NCI-H345 (cell line): Measurements from ENCODE around the gene MTIF3.
"Not testable (repeated sequence)": the region's sequence is repeated elsewhere in the genome, so short reads cannot be mapped to it uniquely, and the experiment has no call there.

Experiments used
- DNase-seq: peaks from one replicate; lab custom pipeline; 2025; lab: John Stamatoyannopoulos, UW

The MTIF3 gene

GRCh38 chr13:27411341-27411740 is 39.0 kb downstream of the MTIF3 start:
- DNase-seq: no peak

GRCh38 chr13:27409013-27409412 is 41.4 kb downstream of the MTIF3 start:
- DNase-seq: no peak

- DNase-seq: no peak
Measured at GRCh38 chr13:27408074-27408473, 42.3 kb downstream of the MTIF3 start.

- peak; percentile 15 for DNase-seq
Measured at GRCh38 chr13:27406178-27406939, 44.0 kb downstream of the MTIF3 start.

- no peak for DNase-seq
Measured at GRCh38 chr13:27405546-27406134, 44.7 kb downstream of the MTIF3 start.

DNA sequence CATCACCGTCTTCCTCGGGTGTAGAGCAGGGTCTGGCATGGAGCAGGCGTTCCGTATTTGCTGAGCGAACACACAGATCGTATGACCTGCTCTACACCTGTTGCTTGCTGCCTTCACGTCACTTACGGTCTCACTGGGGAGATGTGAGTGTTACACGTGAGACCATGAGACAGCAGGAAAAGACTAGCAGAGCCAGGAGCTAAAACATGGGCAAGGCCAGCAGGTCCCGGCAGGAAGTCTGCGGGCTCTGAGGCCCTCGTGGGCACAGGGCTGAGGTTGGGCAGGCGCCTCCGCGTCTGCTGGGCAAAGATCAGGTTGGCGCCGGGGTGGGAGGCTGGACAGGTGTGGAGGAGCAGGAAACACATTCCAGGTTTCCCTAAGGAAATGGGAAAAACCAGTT is 45.7 kb downstream of the MTIF3 start:
- no peak for DNase-seq

DNA sequence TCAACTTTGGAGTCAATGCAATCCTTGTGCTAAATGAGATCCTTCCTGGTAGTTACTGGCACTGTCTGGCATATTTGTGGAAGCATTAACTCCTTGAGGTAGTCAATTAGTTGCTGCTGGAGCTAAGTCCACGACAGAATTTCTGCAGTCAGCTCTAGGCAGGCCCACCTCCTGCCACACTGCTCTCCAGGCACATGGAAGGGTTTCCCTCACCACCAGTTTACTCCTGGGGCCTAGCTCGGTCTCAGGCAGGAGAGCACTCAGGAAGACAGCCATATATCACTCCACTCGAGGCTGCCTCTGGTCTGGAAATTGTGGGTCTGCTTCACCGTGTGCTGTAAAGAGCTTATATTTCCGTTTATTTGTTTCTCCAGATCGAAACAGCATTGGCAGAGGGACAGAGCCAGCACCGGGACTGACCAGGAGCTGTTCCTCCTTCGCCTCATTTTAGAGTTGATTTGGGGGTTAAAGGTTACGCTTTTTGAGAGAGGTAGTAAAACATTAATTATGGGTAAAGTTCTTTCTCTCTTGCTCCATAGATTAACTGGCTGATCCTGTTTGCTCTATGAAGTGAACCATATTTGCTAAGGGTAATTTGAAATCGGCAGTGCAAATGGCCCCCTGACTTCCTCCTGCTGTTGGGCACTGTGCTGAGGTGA is 46.5 kb downstream of the MTIF3 start:
- DNase-seq: no peak

DNA sequence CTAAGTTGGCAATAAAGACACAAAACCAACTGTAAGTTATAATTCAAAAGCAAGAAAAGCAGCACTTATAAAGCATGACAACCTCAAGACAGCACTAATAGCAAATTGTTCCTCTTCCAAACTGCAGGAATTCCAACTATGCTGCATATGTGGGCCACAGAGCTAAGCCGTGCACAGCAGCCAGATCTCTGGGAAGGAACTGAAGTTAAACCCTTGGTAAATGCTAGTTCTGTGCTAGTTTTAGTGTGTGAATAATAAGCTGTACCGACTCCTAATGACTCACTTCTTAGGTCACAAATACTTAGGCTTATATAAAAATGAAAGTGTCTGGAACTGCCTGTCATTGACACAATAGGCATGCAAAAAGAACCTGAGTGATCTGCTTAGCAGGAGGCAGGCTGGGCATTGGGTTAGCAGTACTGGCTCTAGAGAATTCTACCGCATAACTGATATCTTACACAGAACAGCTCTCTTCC is 47.1 kb downstream of the MTIF3 start:
- no peak for DNase-seq

GRCh38 chr13:27401210-27401609 is 49.2 kb downstream of the MTIF3 start:
- DNase-seq: no peak

GRCh38 chr13:27400405-27400804 is 50.0 kb downstream of the MTIF3 start:
- DNase-seq: not testable (repeated sequence)

GRCh38 chr13:27398360-27398759 is 52.0 kb downstream of the MTIF3 start:
- no peak for DNase-seq

GRCh38 chr13:27396252-27396846 is 54.0 kb downstream of the MTIF3 start:
- no peak for DNase-seq

DNA sequence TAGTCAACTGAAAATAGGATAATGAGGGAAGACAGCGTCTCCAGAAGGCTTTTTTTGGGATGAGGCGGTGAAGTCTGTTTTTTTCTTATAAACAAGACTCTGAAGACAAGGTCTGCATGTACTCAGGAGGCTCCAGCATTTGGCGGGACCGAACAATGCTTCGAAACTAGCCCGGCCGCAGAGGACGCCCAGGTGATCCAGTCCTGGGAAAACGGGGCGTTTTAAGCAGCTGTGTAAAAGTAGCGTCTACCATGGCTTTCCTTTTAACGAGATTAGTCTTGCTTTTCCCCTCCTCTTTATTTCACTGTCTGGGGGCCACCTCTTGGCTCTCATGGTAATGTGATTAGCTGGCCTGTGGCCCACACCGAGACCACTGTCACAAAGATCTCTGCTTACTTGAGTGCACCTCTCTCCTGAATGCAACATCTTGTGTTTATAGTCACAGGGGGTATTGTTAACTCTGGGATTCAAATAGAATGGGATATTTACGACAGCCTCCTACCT is 55.3 kb downstream of the MTIF3 start:
- DNase-seq: no peak

GRCh38 chr13:27393101-27393500 is 57.3 kb downstream of the MTIF3 start:
- DNase-seq: no peak

DNA sequence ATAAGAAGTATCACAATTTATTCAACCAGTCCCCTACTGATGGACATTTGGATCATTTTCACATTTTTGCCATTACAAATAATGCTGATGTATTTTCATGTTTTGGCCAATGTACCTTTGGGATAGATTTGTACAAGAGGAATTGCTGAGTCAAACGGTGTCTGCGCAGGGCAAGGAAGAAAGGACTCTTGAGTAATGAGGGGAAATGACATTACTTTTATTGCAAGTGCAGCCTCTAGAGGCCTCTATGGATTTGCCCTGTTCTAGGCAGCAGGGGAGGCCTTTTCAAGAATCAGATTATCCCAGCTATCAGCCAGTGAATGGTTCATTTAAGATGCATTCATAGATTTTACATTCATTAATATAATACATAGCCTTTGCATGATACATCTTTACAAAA is 58.9 kb downstream of the MTIF3 start:
- no peak for DNase-seq

GRCh38 chr13:27389891-27390290 is 60.5 kb downstream of the MTIF3 start:
- no peak for DNase-seq

- DNase-seq: no peak
Measured at GRCh38 chr13:27388241-27388640, 62.1 kb downstream of the MTIF3 start.
